HUDEP-2 (cell line): ENCODE data around the gene FGF18.
A peak's percentile ranks its signal among the peaks of the same experiment; 100 is the strongest.

Experiments
- DNase-seq, 76 experiments: peaks; one replicate each; lab custom pipeline; 2025; ENCODE audit not compliant: unreplicated experiment in 76 of 76; lab: John Stamatoyannopoulos, UW

The FGF18 gene

DNA sequence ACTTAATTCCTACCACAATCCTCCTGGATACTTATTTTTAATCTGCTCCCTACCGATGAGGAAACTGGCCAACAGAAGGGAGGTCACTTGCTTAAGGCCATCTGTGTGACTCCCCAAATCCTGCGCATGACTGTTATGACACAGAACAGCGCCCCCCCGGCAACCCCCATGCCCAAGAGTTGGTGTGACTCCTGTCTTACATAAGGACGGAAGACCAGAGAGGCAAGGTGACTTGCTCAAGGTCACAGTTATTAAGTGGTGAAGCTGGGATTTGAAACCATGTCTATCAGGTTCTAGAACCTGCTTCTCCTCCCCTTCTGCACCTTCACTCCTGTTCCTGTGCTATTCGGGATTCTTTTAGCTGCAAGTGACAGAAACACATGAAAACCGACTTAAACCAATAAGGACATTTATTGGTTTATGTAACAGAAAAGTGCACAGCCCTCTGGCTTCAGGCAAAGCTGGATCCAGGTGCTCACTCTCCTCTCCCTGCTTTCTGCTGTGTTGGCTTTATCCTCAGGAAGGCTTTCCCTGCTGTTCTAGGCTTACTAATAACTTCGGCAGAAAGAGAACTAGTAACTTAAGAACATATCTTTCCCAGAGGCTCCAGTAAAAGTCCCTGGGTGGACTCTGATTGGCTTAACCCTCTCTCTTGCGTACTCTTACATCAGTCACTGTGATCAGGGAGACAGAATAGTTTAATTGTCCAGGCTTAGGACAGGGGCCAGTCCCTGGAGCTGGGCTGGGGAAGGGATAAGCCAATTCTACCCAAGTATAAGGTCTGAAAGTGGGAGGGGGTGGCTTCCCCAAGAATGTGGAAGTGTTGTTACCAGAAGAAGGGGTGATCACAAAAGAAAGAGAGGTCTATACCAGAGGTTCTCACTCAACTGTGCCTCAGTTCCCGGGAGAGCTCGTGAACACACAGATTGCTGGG, 43.7 kb downstream of the FGF18 start:
- DNase-seq = no peak

- DNase-seq = no peak
Observed at GRCh38 chr5:171463862-171464229, 44.4 kb downstream of the FGF18 start.

GRCh38 chr5:171464829-171465228, 45.4 kb downstream of the FGF18 start:
- no peak for DNase-seq

DNA sequence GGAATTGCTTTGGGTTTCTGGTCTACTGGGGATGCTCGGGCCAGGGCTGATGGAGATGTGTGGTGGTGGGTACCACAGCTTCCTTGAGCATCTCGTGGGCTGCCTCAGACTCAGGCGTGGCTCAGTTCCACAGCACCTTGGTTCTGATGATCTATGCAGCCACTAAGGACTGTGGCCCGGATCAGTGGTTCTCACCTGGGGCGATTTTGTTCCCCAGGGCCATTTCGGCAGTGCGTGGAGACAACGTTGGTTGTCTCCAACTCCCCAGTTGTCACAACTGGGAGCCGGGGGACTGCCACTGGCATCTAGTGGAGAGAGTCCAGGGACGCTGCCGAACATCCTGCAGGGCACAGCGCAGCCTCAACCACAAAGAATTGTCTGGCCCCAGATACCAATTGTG, 47.7 kb downstream of the FGF18 start:
- no peak for DNase-seq

DNA sequence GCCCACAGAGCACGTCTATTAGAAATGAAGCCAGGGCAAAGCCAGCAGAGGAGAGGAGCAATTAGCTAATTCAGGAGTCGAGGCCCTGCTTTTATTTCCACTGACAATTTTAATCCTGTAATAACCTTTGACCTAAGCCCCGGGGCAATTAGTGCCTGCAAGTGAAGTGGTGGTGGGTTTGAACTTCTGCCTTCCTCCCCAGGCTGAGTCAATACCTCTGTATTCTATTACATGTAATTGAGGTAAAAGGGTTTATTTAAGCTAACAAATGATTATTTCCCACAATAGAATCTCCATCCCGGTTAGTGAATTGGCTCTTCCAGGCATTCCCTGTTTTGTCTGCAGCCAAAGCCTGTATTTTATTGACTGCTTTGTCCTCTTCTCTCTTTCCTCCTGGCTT, 49.9 kb downstream of the FGF18 start:
- DNase-seq = no peak

- DNase-seq = no peak
Observed at GRCh38 chr5:171470420-171470819, 51.0 kb downstream of the FGF18 start.

GRCh38 chr5:171474230-171474813, 54.9 kb downstream of the FGF18 start:
- no peak for DNase-seq

GRCh38 chr5:171475596-171475995, 56.1 kb downstream of the FGF18 start:
- DNase-seq = no peak

GRCh38 chr5:171476701-171477100, 57.3 kb downstream of the FGF18 start:
- no peak for DNase-seq

DNA sequence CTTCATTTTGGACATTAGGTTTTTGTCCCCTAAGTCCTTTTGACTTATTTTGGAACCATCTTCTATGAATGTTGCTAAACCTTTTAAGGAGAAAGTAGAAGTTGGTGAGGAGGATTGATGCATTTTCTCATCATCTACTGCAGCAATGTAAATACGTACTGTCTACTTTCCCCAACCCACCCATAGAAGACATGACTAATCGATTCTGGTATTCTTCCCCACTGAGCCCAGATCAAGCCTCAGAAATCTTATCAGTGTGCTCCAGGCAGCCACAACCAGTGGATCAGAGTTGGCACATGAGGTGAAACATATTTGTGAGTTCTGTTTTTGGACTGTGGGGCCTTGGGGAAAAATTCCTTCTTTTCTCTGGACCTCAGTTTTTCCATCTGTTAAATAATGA, 57.7 kb downstream of the FGF18 start:
- peak in 59 of 76 experiments; percentile 3 to 77 (median 34) for DNase-seq

- no peak for DNase-seq
Observed at GRCh38 chr5:171477666-171478065, 58.2 kb downstream of the FGF18 start.

DNA sequence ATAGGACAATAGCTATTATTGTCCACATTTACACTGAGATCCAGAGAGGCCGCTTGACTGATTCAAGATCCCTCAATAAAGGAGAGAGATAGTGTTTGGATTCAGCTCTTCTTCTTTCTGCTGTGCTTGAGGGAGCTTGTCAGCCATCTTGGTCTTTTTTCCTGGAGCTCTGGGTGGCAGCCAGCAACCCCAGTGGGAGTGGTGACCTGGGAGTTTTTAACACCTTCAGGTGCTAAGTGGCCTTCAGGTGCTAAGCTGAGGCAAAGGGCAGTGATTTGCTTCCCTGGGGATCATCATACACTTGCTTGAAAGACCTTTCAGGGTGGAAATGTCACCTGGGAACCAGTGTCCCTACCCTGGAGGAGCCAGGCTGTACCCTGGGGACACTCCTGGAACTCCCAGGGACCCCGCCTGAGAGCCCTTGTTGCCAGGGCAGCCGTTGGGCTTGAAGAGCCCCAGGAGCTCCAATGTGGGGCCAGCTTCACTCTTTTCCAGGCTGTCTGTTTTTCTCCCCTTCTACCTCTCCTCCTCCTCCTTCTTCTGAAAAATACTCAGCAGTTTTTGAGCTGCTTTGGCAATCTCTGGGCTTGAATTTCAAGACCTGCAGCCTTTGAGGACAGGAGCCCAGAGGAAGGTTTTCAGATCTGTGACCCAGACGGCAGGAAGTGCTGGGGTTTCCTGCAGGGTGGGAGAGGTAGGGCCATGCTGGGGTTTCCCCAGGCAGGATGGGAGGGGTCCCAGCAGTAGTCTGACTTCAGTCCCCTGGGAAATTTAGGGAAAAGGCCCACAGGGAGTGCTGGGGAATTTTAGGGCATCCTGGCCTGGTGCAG, 59.7 kb downstream of the FGF18 start:
- no peak for DNase-seq

DNA sequence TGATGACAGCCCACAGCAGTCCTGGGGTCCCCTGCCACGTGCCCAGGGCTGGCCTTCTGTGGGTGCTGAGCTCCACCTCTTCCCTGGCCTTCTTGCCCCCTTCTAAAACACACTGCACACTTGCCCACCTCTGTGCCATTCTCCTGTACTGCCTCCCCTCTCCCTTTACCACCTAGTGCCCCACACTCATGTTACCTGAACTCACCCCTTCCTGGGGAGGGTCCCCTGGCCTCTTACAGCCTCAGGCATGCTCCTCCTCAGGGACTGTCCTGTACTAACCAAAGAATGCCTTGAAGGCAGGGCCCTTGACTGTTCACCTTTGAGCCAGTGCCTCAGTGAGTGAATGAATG, 60.3 kb downstream of the FGF18 start:
- no peak for DNase-seq

DNA sequence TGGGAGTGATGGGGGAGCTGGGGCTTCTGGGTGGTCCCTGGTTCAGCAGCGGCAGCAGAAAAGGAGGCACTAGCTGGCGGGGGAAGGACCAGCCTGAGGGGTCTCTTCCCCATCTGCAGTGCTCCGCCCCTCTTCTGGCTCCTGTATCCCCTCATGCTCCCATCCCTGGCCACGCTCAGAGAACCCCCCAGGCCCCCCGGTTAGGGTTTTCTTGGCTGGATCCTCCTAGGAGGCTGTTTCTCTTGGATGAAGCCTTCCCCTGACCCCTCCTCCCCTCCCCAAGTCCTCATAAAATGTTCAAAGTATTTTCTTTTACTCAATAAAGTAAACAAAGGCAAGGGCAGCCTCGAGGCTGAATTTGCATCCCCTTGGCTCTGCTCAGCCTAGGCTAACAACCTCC, 60.8 kb downstream of the FGF18 start:
- DNase-seq = no peak

DNA sequence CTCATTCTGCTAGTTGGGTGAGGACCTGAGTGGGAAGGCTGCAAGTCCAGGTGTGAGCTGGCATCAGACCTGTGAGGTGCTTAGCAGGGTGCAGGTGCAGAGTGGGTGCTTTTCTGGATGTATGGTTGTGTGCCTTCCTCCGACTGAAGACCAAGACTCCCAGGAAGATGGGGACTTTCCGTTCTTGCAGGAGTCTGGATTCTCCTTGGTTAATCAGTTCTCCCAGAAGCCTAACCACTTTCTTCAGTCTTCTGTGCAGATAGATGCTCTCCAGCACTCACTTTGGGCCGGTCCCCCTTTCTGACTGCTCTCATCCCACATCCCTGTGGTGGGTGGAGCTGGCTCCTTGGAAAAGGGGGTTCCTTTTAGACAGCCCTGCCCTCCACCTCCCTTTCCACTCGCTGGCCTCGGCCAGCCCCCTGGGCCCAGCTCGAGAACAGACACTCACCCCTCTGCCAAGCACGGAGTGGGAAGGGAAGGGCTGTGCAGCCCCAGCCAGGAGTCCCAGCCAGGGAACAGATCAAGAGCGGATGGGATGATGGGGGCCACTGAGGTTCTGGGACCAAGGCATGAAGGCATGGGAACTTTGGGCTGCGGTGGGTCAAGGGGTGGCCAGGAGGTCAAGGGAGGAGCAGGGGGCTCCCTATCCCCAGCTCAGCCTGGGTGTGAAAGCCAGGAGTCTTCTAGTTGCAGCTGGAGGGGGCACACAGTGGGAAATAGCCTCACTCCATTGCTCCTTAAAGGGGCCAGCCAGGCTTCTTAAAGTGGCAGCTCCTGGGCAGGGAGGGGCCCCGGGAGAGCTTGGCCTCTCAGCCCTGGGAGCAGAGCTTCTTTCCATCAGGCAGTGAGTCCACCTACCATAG, 62.4 kb downstream of the FGF18 start:
- DNase-seq = no peak

DNA sequence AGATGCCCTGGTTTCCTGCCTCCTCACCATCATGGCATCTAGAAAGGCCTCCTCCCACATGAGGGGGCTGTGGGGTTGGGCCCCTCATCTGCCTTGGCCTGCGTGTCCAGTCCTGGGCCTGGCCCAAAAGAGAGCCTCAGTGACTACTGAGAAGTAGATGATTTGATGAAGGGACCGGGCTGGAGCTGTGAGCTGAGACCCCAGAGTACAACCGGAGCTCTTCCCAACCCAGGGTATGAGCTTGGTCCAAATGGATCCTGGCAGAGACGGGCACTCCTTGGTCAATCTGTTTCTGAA, 62.9 kb downstream of the FGF18 start:
- no peak for DNase-seq

GRCh38 chr5:171483551-171484135, 64.2 kb downstream of the FGF18 start:
- DNase-seq = no peak

GRCh38 chr5:171484460-171484899, 65.0 kb downstream of the FGF18 start:
- peak in 30 of 76 experiments; percentile 3 to 51 (median 22) for DNase-seq

DNA sequence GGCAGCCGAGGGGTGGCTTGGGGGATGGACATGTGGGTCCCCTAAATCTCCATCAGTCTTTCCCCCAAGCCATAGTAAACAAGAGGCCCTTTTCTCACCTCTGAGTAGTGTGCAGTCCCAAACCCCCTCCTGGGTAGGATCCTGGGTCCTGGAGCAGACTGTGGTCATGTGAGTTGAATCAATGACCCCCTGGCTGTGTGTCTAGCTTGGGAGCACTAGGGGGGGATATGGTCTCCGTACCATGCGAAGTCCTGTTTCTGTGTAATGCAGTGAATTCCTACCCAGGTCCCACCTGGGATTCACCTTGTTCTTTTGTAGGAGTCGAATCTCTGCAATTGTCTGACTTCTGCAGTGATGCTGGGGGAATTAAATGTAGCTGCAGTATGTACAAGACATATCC, 66.2 kb downstream of the FGF18 start:
- DNase-seq = no peak

DNA sequence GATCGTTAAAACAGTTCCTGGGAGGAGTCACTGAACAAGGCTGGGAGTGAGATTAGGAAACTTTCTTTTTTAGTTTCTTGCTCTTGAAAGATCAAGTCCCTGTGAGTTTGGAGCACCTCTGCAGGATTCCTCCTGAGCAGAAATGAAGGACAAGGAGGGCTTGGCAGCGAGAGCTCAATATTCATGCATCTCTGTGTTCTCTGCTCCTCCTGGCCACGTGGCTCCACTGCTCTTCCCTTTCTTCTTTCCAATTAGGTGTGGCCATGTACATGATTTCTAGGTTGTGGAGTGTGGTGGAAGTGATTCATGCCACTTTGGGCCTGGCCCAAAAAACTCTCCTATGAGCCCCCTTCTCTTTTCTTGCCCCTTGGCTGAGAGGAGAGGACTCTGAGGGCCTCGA, 67.2 kb downstream of the FGF18 start:
- DNase-seq = no peak
